Measurements from ENCODE around the gene ULK1. TPM values are rescaled to one million over a fixed set of nuclear protein-coding genes. Genes with fewer than 3 reads are reported as not detected.
"Not testable (repeated sequence)": the region's sequence is repeated elsewhere in the genome, so short reads cannot be mapped to it uniquely, and the experiment has no call there.

Gene ULK1
- total RNA-seq, 1 donor from 2014 or later: 69.3 TPM

- TF ChIP-seq CTCF (conservative IDR thresholded peaks at IDR 0.05): no peak
- Mint-ChIP-seq H3K4me3 (no peak overlapping the region), H3K4me1 (peaks cover 9% of the 10 kb centered on the region), H3K9me3 (peaks cover 7% of the 10 kb centered on the region), H3K27me3 (ENCODE audit: low read depth) (peaks cover under 1% of the 10 kb centered on the region), H3K27ac (ENCODE audit: unreplicated experiment) (no peak overlapping the region), H3K36me3 (ENCODE audit: low read depth) (peaks cover 4% of the 10 kb centered on the region)
- DNase-seq (ENCODE audit: low read depth, low spot score): no peak
Observed at GRCh38 chr12:131882804-131883520, 11.5 kb upstream of the ULK1 start.

- Mint-ChIP-seq H3K4me3 (no peak overlapping the region), H3K27me3 (ENCODE audit: low read depth) (peaks cover 1% of the 10 kb centered on the region), H3K27ac (ENCODE audit: unreplicated experiment) (no peak overlapping the region), H3K9me3 (peaks cover 7% of the 10 kb centered on the region), H3K4me1 (peaks cover 5% of the 10 kb centered on the region), H3K36me3 (ENCODE audit: low read depth) (peaks cover 4% of the 10 kb centered on the region)
- DNase-seq (ENCODE audit: low read depth, low spot score): no peak
- no peak for TF ChIP-seq CTCF (conservative IDR thresholded peaks at IDR 0.05)
Observed at GRCh38 chr12:131883521-131883900, 10.9 kb upstream of the ULK1 start.

- peaks cover 13% of the 10 kb centered on the region for H3K27me3 Mint-ChIP-seq (ENCODE audit: low read depth)
- H3K36me3 Mint-ChIP-seq (ENCODE audit: low read depth); H3K27ac Mint-ChIP-seq (ENCODE audit: unreplicated experiment); H3K4me3 Mint-ChIP-seq; H3K9me3 Mint-ChIP-seq; DNase-seq (ENCODE audit: low read depth, low spot score); H3K4me1 Mint-ChIP-seq: not testable (repeated sequence)
Observed at GRCh38 chr12:131885076-131885475, 9.3 kb upstream of the ULK1 start.

- Mint-ChIP-seq H3K27me3 (ENCODE audit: low read depth) (peaks cover 13% of the 10 kb centered on the region), H3K9me3 (peaks cover 7% of the 10 kb centered on the region), H3K4me1 (no peaks in the 10 kb centered on the region), H3K36me3 (ENCODE audit: low read depth) (peaks cover 4% of the 10 kb centered on the region), H3K27ac (ENCODE audit: unreplicated experiment) (no peak overlapping the region), H3K4me3 (no peak overlapping the region)
- no peak for TF ChIP-seq CTCF (conservative IDR thresholded peaks at IDR 0.05)
- no peak for DNase-seq (ENCODE audit: low read depth, low spot score)
Observed at GRCh38 chr12:131885543-131886057, 8.8 kb upstream of the ULK1 start.

- not testable (repeated sequence) for H3K9me3 Mint-ChIP-seq; H3K4me1 Mint-ChIP-seq; H3K27ac Mint-ChIP-seq (ENCODE audit: unreplicated experiment); H3K4me3 Mint-ChIP-seq; DNase-seq (ENCODE audit: low read depth, low spot score); H3K36me3 Mint-ChIP-seq (ENCODE audit: low read depth)
- peaks cover 13% of the 10 kb centered on the region for H3K27me3 Mint-ChIP-seq (ENCODE audit: low read depth)
Observed at GRCh38 chr12:131891722-131892121, 2.7 kb upstream of the ULK1 start.

GRCh38 chr12:131892711-131893604 is 1.5 kb upstream of the ULK1 start:
- H3K4me1 Mint-ChIP-seq: peaks cover 10% of the 10 kb centered on the region
- peaks cover 13% of the 10 kb centered on the region for H3K27me3 Mint-ChIP-seq (ENCODE audit: low read depth)
- no peak for DNase-seq (ENCODE audit: low read depth, low spot score)
- peak overlapping the region; percentile 74 for H3K4me3 Mint-ChIP-seq
- no peaks in the 10 kb centered on the region for H3K36me3 Mint-ChIP-seq (ENCODE audit: low read depth)
- TF ChIP-seq CTCF (conservative IDR thresholded peaks at IDR 0.05): no peak
- H3K9me3 Mint-ChIP-seq: no peaks in the 10 kb centered on the region
- H3K27ac Mint-ChIP-seq (ENCODE audit: unreplicated experiment): no peak overlapping the region
